GM21423 (cell line): ENCODE data around the gene DNAJB8.

Experiments
- ATAC-seq: cut with Tn5 transposase; IDR thresholded peaks from one replicate; pipeline ENCODE4 v1.9.1; 2021; ENCODE audit warnings: mild to moderate bottlenecking, moderate library complexity; ENCODE audit not compliant: unreplicated experiment

The DNAJB8 gene

GRCh38 chr3:128413413-128414205, 53.1 kb downstream of the DNAJB8 start:
- no peak for ATAC-seq

- no peak for ATAC-seq
These were observed 53.7 kb downstream of the DNAJB8 start for GRCh38 chr3:128413003-128413370.
